ENCODE data around the gene DNHD1. TPM values are rescaled to one million over a fixed set of nuclear protein-coding genes. Genes with fewer than 3 reads are reported as not detected.

DNHD1 gene
- total and polyA plus RNA-seq, 2 of the 4 experiments (the other 2 are of a cell fraction) = 1.8 to 3.6 TPM

DNA sequence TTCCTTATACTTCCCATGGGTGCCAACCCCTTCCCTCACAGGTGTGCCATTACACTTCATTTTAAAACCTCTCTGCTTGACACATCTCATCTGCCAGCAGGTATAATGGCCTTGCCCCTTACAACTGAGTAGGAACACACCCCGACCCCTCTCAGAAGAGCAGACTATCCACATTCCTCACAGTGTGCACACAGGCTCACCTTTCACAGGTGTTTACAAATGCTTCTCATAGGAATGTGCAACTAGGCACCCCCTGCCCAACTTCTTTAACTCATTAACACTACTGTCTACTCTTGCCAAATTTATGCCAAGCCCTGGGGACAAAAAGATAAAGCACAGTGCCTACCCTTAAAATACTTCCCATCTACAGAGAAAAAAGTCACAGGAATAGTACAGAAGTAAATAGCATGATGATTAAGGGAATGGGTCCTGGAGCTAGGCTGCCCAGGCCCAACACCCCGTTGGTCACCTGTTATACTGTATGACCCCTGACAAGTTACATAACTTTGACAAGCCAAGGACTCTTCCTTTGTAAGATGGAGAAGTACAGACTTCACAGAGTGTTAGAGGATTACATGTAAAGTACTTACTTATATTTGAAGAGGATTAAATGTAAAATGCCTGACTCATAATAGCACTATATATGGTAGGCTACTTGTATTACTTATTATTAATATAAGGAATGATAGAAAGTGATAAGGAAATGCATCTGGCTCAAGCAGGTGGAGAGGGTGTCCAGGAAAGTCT, 38.6 kb upstream of the DNHD1 start:
- no peak overlapping the region for H3K14ac ChIP-seq (replicated peaks; ENCODE audit: low read depth, low read length)
- no peak overlapping the region for H3K27ac ChIP-seq (ENCODE audit: insufficient read depth, low read length)
- peaks cover 0 to 7% of the 10 kb centered on the region in 2 experiments; a peak in 1 of 4 replicates for H3K79me1 ChIP-seq (ENCODE audit: low read depth in 1 of 2, low read length in 2 of 2)
- H2BK15ac ChIP-seq (ENCODE audit: low read depth, low read length) = no peak overlapping the region
- DNase-seq = no peak
- no peak overlapping the region for H3K23ac ChIP-seq (ENCODE audit: low read depth, low read length)
- H3K18ac ChIP-seq (ENCODE audit: low read depth, low read length) = no peak overlapping the region
- ChIA-PET POLR2A (ENCODE audit: unreplicated experiment) (no interaction called here), CTCF (no interaction called here)
- H3K9me1 ChIP-seq (ENCODE audit: insufficient read depth, low read length) = no peaks in the 10 kb centered on the region
- no peak overlapping the region for H3K4me2 ChIP-seq (ENCODE audit: low read depth, low read length)
- TF ChIP-seq NFE2L2 (IDR thresholded peaks at IDR 0.05; ENCODE audit: low read depth, low read length) (no peak), FOS (IDR thresholded peaks at IDR 0.05; ENCODE audit: low read depth, low read length) (no peak), MXI1 (IDR thresholded peaks at IDR 0.05; ENCODE audit: borderline replicate concordance, low read depth, low read length) (no peak), RFX5 (IDR thresholded peaks at IDR 0.05; ENCODE audit: low read depth, low read length) (no peak), BHLHE40 (IDR thresholded peaks at IDR 0.05; ENCODE audit: low read depth, low read length) (no peak), RCOR1 (IDR thresholded peaks at IDR 0.05; ENCODE audit: insufficient replicate concordance, low read length) (no peak), CEBPB (IDR thresholded peaks at IDR 0.05; ENCODE audit: low read depth, low read length) (no peak), USF2 (IDR thresholded peaks at IDR 0.05; ENCODE audit: low read depth, low read length) (no peak), SMC3 (IDR thresholded peaks at IDR 0.05; ENCODE audit: low read depth, low read length) (no peak), CTCF (conservative IDR thresholded peaks at IDR 0.05; ENCODE audit: low read depth, low read length) (no peak), RAD21 (IDR thresholded peaks at IDR 0.05; ENCODE audit: low read length) (no peak), MAFK (IDR thresholded peaks at IDR 0.05; ENCODE audit: low read depth, low read length) (no peak), MAZ (IDR thresholded peaks at IDR 0.05; ENCODE audit: borderline replicate concordance, low read depth, low read length) (no peak), CHD1 (IDR thresholded peaks at IDR 0.05; ENCODE audit: low read depth, low read length) (no peak), POLR2A (IDR thresholded peaks at IDR 0.05; ENCODE audit: low read depth, low read length) (no peak)
- TF ChIP-seq, protein P1, sequence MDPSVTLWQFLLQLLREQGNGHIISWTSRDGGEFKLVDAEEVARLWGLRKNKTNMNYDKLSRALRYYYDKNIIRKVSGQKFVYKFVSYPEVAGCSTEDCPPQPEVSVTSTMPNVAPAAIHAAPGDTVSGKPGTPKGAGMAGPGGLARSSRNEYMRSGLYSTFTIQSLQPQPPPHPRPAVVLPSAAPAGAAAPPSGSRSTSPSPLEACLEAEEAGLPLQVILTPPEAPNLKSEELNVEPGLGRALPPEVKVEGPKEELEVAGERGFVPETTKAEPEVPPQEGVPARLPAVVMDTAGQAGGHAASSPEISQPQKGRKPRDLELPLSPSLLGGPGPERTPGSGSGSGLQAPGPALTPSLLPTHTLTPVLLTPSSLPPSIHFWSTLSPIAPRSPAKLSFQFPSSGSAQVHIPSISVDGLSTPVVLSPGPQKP (IDR thresholded peaks at IDR 0.05; ENCODE audit: borderline replicate concordance, low read depth, low read length) = no peak
- H4K8ac ChIP-seq (ENCODE audit: low read depth in 2 of 2, low read length in 2 of 2) = no peak overlapping the region
- H4K91ac ChIP-seq (ENCODE audit: insufficient read depth, low read depth, low read length) = no peak overlapping the region
- 0 out of 2 replicates have a peak, but pooled peaks cover 5% of the 10 kb centered on the region for H4K20me1 ChIP-seq (ENCODE audit: insufficient read depth, low read length)
- no peak overlapping the region for H2BK120ac ChIP-seq (ENCODE audit: low read depth, low read length)
- no TSS peak for BruUV-seq (replicated peaks)
- no peak overlapping the region for H3K4ac ChIP-seq (ENCODE audit: low read depth, low read length)
- no peaks in the 10 kb centered on the region for H3K9me3 ChIP-seq (ENCODE audit: control insufficient read depth, insufficient read depth, low read length)
- H3K36me3 ChIP-seq (ENCODE audit: control insufficient read depth, insufficient read depth, low read length) = peaks cover 52% of the 10 kb centered on the region
- intact Hi-C loops (cut with micrococcal nuclease) = no loop called here
- H2BK20ac ChIP-seq (ENCODE audit: low read depth, low read length) = no peak overlapping the region
- H3K4me3 ChIP-seq (ENCODE audit: insufficient read depth, low read depth, low read length) = no peak overlapping the region
- H3K56ac ChIP-seq (ENCODE audit: extremely low read depth, insufficient read depth, low read length) = no peak overlapping the region
- H3K27me3 ChIP-seq (ENCODE audit: control insufficient read depth, insufficient read depth, low read length) = no peaks in the 10 kb centered on the region
- no peak overlapping the region for H4K5ac ChIP-seq (ENCODE audit: low read depth, low read length)
- H3K9ac ChIP-seq (ENCODE audit: low read depth, low read length) = no peak overlapping the region
- in situ Hi-C loops (cut with MboI; ENCODE audit: low sequenced_read_pairs) = no loop called here
- no peak overlapping the region for H2BK5ac ChIP-seq (ENCODE audit: low read depth, low read length, poor library complexity, severe bottlenecking)
- H2AFZ ChIP-seq (replicated peaks; ENCODE audit: low read length, poor library complexity) = no peak overlapping the region
- no peak for ATAC-seq (ENCODE audit: low read depth)
- H2AK5ac ChIP-seq (ENCODE audit: low read depth, low read length) = no peak overlapping the region
- dilution Hi-C loops (cut with HindIII; ENCODE audit: low sequenced_read_pairs, unreplicated experiment) = no loop called here
- WGBS, 2 experiments (ENCODE audit: extremely low coverage in 2 of 2, insufficient read length in 1 of 2) = no CpG with 5 or more reads among the region's 2 CpGs
- no peak overlapping the region for H2AK9ac ChIP-seq (replicated peaks; ENCODE audit: low read depth, low read length, poor library complexity)
- no peaks in the 10 kb centered on the region for H3K4me1 ChIP-seq (ENCODE audit: control insufficient read depth, insufficient read depth, low read length)
